ENCODE results near the gene CBX3.
"Not testable (repeated sequence)": the region's sequence is repeated elsewhere in the genome, so short reads cannot be mapped to it uniquely, and the experiment has no call there.

DNA sequence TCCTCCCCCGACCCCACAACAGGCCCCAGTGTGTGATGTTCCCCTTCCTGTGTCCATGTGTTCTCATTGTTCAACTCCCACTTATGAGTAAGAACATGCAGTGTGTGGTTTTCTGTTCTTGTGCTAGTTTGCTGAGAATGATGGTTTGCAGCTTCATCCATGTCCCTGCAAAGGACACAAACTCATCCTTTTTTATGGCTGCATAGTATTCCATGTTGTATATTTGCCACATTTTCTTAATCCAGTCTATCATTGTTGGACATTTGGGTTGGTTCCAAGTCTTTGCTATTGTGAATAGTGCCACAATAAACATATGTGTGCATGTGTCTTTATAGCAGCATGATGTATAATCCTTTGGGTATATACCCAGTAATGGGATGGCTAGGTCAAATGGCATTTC is 37.7 kb upstream of the CBX3 start:
- not testable (repeated sequence) for TF ChIP-seq CTCF (IDR thresholded peaks at IDR 0.05); POLR2A (IDR thresholded peaks at IDR 0.05; ENCODE audit: low read depth)

Data from esophagus muscularis mucosa (tissue), 3 donors.